Skeletal muscle tissue (tissue), 4 donors: ENCODE results near the gene SMG9. TPM values are rescaled to one million over a fixed set of nuclear protein-coding genes. Genes with fewer than 3 reads are reported as not detected.

ENCODE experiments used
- H3K27ac ChIP-seq: one replicate; pipeline ENCODE4 v1.7.0; 2013; ENCODE audit warnings: mild to moderate bottlenecking, low read depth, low read length, inconsistent platforms
- H3K27me3 ChIP-seq, 3 donors: one replicate each; pipeline ENCODE4 v1.7.0; 2013; ENCODE audit warnings: low read length in 3 of 3; ENCODE audit not compliant: control insufficient read depth in 3 of 3, insufficient read depth in 3 of 3
- H3K36me3 ChIP-seq, 3 donors: one replicate each; pipeline ENCODE4 v1.7.0; 2013; ENCODE audit warnings: low read length in 3 of 3; ENCODE audit not compliant: control insufficient read depth in 3 of 3, insufficient read depth in 3 of 3
- H3K4me1 ChIP-seq, 3 donors: one replicate each; pipeline ENCODE4 v1.7.0; 2013; ENCODE audit warnings: low read length in 3 of 3, mild to moderate bottlenecking in 3 of 3; ENCODE audit not compliant: control insufficient read depth in 3 of 3, insufficient read depth in 3 of 3
- H3K4me3 ChIP-seq, 3 donors: one replicate each; pipeline ENCODE4 v1.7.0; 2013; ENCODE audit warnings: low read length in 3 of 3
- H3K9ac ChIP-seq, 3 donors: one replicate each; pipeline ENCODE4 v1.7.0; 2013; ENCODE audit warnings: low read length in 3 of 3, mild to moderate bottlenecking in 3 of 3, moderate library complexity in 2 of 3, low read depth in 1 of 3
- H3K9me3 ChIP-seq, 3 donors: one replicate each; pipeline ENCODE4 v1.7.0; 2013; ENCODE audit warnings: low read length in 3 of 3; ENCODE audit not compliant: control insufficient read depth in 3 of 3
- total RNA-seq: library from RNA; depleted of rRNA; stranded (reverse); fragments of >200 nt; gene quantifications from one replicate; pipeline ENCODE4 v1.2.3, GENCODE V29; 2014
- donor health status: Osteomylitis.

Gene SMG9
- total RNA-seq, result 6.3 TPM

- Histone ChIP-seq H3K4me3 (peak within 1 kb of the TSS; percentile 90 to 97 (median 94)), H3K27ac (peak within 1 kb of the TSS; percentile 99), H3K36me3 (peaks cover 9 to 18% (median 10%) of the 10 kb centered on the region in 3 donors), H3K9ac (peak within 1 kb of the TSS; percentile 95 to 98 (median 97)), H3K27me3 (no peaks in the 10 kb centered on the region), H3K4me1 (peaks cover 17 to 20% (median 18%) of the 10 kb centered on the region in 3 donors), H3K9me3 (no peaks in the 10 kb centered on the region)
Observed at GRCh38 chr19:43754503-43755255, at the start of gene SMG9. Gene SMG9, minus strand, starts transcription at chr19:43754962. Its CDS starts 4,221 bp downstream, at chr19:43750741.

- Histone ChIP-seq H3K4me3 (no peak overlapping the region), H3K4me1 (peaks cover 0 to 3% (median 0%) of the 10 kb centered on the region in 3 donors), H3K9me3 (no peaks in the 10 kb centered on the region), H3K9ac (no peak overlapping the region), H3K36me3 (no peaks in the 10 kb centered on the region), H3K27me3 (peaks cover 0 to 6% (median 3%) of the 10 kb centered on the region in 3 donors), H3K27ac (no peak overlapping the region)
Observed at GRCh38 chr19:43804432-43804831, 49.7 kb upstream of the SMG9 start.

GRCh38 chr19:43802216-43802951 is 47.6 kb upstream of the SMG9 start, which contains the start of gene LYPD5:
Gene LYPD5, minus strand, starts transcription at chr19:43802447. Its CDS starts 67 bp downstream, at chr19:43802380.
- no peak within 1 kb of the TSS for H3K9ac ChIP-seq
- H3K9me3 ChIP-seq, result peaks cover 0 to 5% (median 0%) of the 10 kb centered on the region in 3 donors
- peaks cover 4 to 11% (median 6%) of the 10 kb centered on the region in 3 donors for H3K4me1 ChIP-seq
- H3K27ac ChIP-seq, result no peak within 1 kb of the TSS
- H3K4me3 ChIP-seq, result no peak within 1 kb of the TSS
- peaks cover 11 to 25% (median 20%) of the 10 kb centered on the region in 3 donors for H3K27me3 ChIP-seq
- H3K36me3 ChIP-seq, result no peaks in the 10 kb centered on the region

GRCh38 chr19:43799502-43800142 is 44.9 kb upstream of the SMG9 start:
- Histone ChIP-seq H3K9me3 (peaks cover 0 to 7% (median 2%) of the 10 kb centered on the region in 3 donors), H3K4me1 (peaks cover 4 to 11% (median 6%) of the 10 kb centered on the region in 3 donors), H3K9ac (no peak overlapping the region), H3K4me3 (no peak overlapping the region), H3K27me3 (peaks cover 17 to 41% (median 38%) of the 10 kb centered on the region in 3 donors), H3K27ac (no peak overlapping the region), H3K36me3 (no peaks in the 10 kb centered on the region)

- H3K4me1 ChIP-seq, result peaks cover 4 to 11% (median 6%) of the 10 kb centered on the region in 3 donors
- H3K27me3 ChIP-seq, result peaks cover 21 to 43% (median 38%) of the 10 kb centered on the region in 3 donors
- H3K9ac ChIP-seq, result no peak overlapping the region
Observed at GRCh38 chr19:43798546-43799409, 44.0 kb upstream of the SMG9 start.

GRCh38 chr19:43798026-43798545 is 43.3 kb upstream of the SMG9 start:
- H3K4me3 ChIP-seq, result peak overlapping the region; percentile 50 to 61 (median 60)
- H3K27ac ChIP-seq, result no peak overlapping the region
- peaks cover 0 to 7% (median 2%) of the 10 kb centered on the region in 3 donors for H3K9me3 ChIP-seq
- no peaks in the 10 kb centered on the region for H3K36me3 ChIP-seq
- H3K27me3 ChIP-seq, result peaks cover 22 to 43% (median 37%) of the 10 kb centered on the region in 3 donors
- no peak overlapping the region for H3K9ac ChIP-seq
- H3K4me1 ChIP-seq, result peaks cover 4 to 11% (median 6%) of the 10 kb centered on the region in 3 donors

More at GRCh38 chr19:43798546-43799409, 44.0 kb upstream of the SMG9 start:
- Histone ChIP-seq H3K4me3 (peak overlapping the region; percentile 50 to 61 (median 60)), H3K36me3 (no peaks in the 10 kb centered on the region), H3K9me3 (peaks cover 0 to 7% (median 2%) of the 10 kb centered on the region in 3 donors), H3K27ac (no peak overlapping the region)

- H3K4me1 ChIP-seq, result peaks cover 4 to 11% (median 6%) of the 10 kb centered on the region in 3 donors
- H3K36me3 ChIP-seq, result no peaks in the 10 kb centered on the region
- H3K27ac ChIP-seq, result no peak overlapping the region
- H3K27me3 ChIP-seq, result peaks cover 22 to 43% (median 41%) of the 10 kb centered on the region in 3 donors
- H3K9ac ChIP-seq, result no peak overlapping the region
- peaks cover 0 to 7% (median 2%) of the 10 kb centered on the region in 3 donors for H3K9me3 ChIP-seq
- no peak overlapping the region for H3K4me3 ChIP-seq
Observed at GRCh38 chr19:43797556-43797955, 42.8 kb upstream of the SMG9 start.

GRCh38 chr19:43797118-43797517 is 42.4 kb upstream of the SMG9 start:
- no peak overlapping the region for H3K27ac ChIP-seq
- H3K4me1 ChIP-seq, result peaks cover 4 to 11% (median 6%) of the 10 kb centered on the region in 3 donors
- H3K27me3 ChIP-seq, result peaks cover 22 to 43% (median 41%) of the 10 kb centered on the region in 3 donors

More at GRCh38 chr19:43797118-43797517, 42.4 kb upstream of the SMG9 start:
- peaks cover 0 to 7% (median 2%) of the 10 kb centered on the region in 3 donors for H3K9me3 ChIP-seq
- no peak overlapping the region for H3K9ac ChIP-seq
- H3K4me3 ChIP-seq, result no peak overlapping the region
- H3K36me3 ChIP-seq, result no peaks in the 10 kb centered on the region
